Activated CD8-positive, alpha-beta T cell treated with anti-CD3 and anti-CD28 coated beads for 36 hours (primary cell): Measurements from ENCODE around the gene CCDC200. TPM values are rescaled to one million over a fixed set of nuclear protein-coding genes. Genes with fewer than 3 reads are reported as not detected.
A peak's percentile ranks its signal among the peaks of the same experiment; 100 is the strongest.
"Not testable (repeated sequence)": the region's sequence is repeated elsewhere in the genome, so short reads cannot be mapped to it uniquely, and the experiment has no call there.

ENCODE experiments used
- ATAC-seq: fragments of 200-7000 bp; cut with Tn5 transposase; one replicate; pipeline ENCODE4 v1.10.0; 2021; ENCODE audit warnings: mild to moderate bottlenecking, moderate library complexity
- CTCF ChIA-PET: fragments of 350-600 bp; sonication (Branson Sonifier 250); formaldehyde crosslinking; loops from one replicate; lab custom pipeline; 2021; ENCODE audit warnings: antibody characterized with exemption; lab: Charles Lee
- POLR2A ChIA-PET: fragments of 350-600 bp; sonication (Branson Sonifier 250); formaldehyde crosslinking; loops from one replicate; lab custom pipeline; 2021; ENCODE audit warnings: antibody characterized with exemption; lab: Charles Lee
- DNase-seq: peaks from one replicate; pipeline ENCODE4 v3.0.0-alpha.2; 2020
- H3K27ac Mint-ChIP-seq: one replicate; pipeline ENCODE4 v1.8.0; 2021; ENCODE audit warnings: mild to moderate bottlenecking, mixed read lengths
- H3K27me3 Mint-ChIP-seq: one replicate; pipeline ENCODE4 v1.8.0; 2021; ENCODE audit warnings: mixed read lengths
- H3K36me3 Mint-ChIP-seq: one replicate; pipeline ENCODE4 v1.8.0; 2021; ENCODE audit warnings: low read depth, mixed read lengths
- H3K4me1 Mint-ChIP-seq: one replicate; pipeline ENCODE4 v1.8.0; 2021; ENCODE audit warnings: low read depth, mixed read lengths
- H3K4me3 Mint-ChIP-seq: one replicate; pipeline ENCODE4 v1.8.0; 2021; ENCODE audit warnings: mild to moderate bottlenecking, moderate library complexity, mixed read lengths
- H3K9me3 Mint-ChIP-seq: one replicate; pipeline ENCODE4 v1.8.0; 2021; ENCODE audit warnings: mixed read lengths
- intact Hi-C: fragments of 100-400 bp; cut with micrococcal nuclease; formaldehyde crosslinking; loops from one replicate; pipeline ENCODE4 v1.10.0; 2022
- total RNA-seq, 2 experiments: library from RNA; stranded (reverse); gene quantifications; one replicate each; pipeline ENCODE4 v1.2.3, GENCODE V29; 2021
- TF ChIP-seq, protein P1 (sequence below): fragments of 200-600 bp; IDR thresholded peaks from one replicate; pipeline ENCODE4 v1.8.0; 2022; ENCODE audit warnings: antibody characterized with exemption, mild to moderate bottlenecking

CCDC200 gene
- total RNA-seq, 2 experiments from 2014 or later = not detected

DNA sequence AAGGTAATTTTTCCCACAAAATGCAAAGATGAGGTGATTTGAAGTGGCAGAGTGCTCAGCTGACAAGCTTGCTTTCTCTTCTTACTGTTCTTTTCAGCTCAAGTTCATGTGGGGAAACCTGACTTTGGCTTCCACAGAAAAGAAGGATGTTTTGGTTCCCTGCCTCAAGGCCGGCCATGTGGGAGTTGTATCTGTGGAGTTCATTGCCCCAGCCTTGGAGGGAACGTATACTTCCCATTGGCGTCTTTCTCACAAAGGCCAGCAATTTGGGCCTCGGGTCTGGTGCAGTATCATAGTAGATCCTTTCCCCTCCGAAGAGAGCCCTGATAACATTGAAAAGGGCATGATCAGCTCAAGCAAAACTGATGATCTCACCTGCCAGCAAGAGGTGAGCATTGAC lies 35.2 kb downstream of the CCDC200 start:
- H3K4me1 Mint-ChIP-seq = no peaks in the 10 kb centered on the region
- peaks cover 49% of the 10 kb centered on the region for H3K36me3 Mint-ChIP-seq
- TF ChIP-seq, protein P1, sequence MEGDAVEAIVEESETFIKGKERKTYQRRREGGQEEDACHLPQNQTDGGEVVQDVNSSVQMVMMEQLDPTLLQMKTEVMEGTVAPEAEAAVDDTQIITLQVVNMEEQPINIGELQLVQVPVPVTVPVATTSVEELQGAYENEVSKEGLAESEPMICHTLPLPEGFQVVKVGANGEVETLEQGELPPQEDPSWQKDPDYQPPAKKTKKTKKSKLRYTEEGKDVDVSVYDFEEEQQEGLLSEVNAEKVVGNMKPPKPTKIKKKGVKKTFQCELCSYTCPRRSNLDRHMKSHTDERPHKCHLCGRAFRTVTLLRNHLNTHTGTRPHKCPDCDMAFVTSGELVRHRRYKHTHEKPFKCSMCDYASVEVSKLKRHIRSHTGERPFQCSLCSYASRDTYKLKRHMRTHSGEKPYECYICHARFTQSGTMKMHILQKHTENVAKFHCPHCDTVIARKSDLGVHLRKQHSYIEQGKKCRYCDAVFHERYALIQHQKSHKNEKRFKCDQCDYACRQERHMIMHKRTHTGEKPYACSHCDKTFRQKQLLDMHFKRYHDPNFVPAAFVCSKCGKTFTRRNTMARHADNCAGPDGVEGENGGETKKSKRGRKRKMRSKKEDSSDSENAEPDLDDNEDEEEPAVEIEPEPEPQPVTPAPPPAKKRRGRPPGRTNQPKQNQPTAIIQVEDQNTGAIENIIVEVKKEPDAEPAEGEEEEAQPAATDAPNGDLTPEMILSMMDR = no peak
- H3K4me3 Mint-ChIP-seq = no peak overlapping the region
- no peak for DNase-seq
- H3K27ac Mint-ChIP-seq = no peak overlapping the region
- H3K9me3 Mint-ChIP-seq = no peaks in the 10 kb centered on the region
- intact Hi-C loops = no loop called here
- CTCF ChIA-PET = no interaction called here
- no peaks in the 10 kb centered on the region for H3K27me3 Mint-ChIP-seq
- no peak for ATAC-seq
- POLR2A ChIA-PET = interaction anchor here (0.6 to 3.8 kb wide), 2 partner anchors 123 to 195 kb away, joined by 3 to 23 read pairs; partner anchors contain the start of gene RPL27

DNA sequence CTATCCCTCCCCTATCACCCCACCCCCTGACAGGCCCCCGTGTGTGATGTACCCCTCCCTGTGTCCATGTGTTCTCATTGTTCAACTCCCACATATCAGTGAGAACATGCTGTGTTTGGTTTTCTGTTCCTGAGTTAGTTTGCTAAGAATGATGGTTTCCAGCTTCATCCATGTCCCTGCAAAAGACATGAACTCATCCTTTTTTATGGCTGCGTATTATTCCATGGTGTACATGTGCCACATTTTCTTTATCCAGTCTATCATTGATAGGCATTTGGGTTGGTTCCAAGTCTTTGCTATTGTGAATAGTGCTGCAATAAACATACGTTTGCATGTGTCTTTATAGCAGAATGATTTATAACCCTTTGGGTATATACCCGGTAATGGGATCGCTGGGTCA lies 41.8 kb downstream of the CCDC200 start:
- H3K9me3 Mint-ChIP-seq, H3K4me1 Mint-ChIP-seq, H3K4me3 Mint-ChIP-seq, ATAC-seq, CTCF ChIA-PET, H3K27ac Mint-ChIP-seq, H3K27me3 Mint-ChIP-seq, intact Hi-C loops, POLR2A ChIA-PET, DNase-seq: not testable (repeated sequence)
- H3K36me3 Mint-ChIP-seq = peaks cover 33% of the 10 kb centered on the region

GRCh38 chr17:43183921-43184320 lies 44.5 kb downstream of the CCDC200 start:
- ATAC-seq (no peak), DNase-seq (no peak)
- Mint-ChIP-seq H3K27me3 (no peaks in the 10 kb centered on the region), H3K27ac (no peak overlapping the region), H3K4me3 (no peak overlapping the region), H3K4me1 (peaks cover 2% of the 10 kb centered on the region), H3K9me3 (no peaks in the 10 kb centered on the region), H3K36me3 (peaks cover 17% of the 10 kb centered on the region)
- intact Hi-C loops = no loop called here
- ChIA-PET POLR2A (interaction anchor here (0.7 kb wide), 1 partner anchor 58 kb away, joined by 3 read pairs; no protein-coding TSS in a partner anchor), CTCF (no interaction called here)
- TF ChIP-seq, protein P1 = no peak

- ChIA-PET CTCF (interaction anchor here (1.4 kb wide), 1 partner anchor 36 kb away, joined by 3 read pairs; no protein-coding TSS in a partner anchor), POLR2A (interaction anchor here (1.0 to 1.3 kb wide), 2 partner anchors 36 to 140 kb away, joined by 3 to 6 read pairs; partner anchors contain the start of gene TMEM106A)
- no peaks in the 10 kb centered on the region for H3K27me3 Mint-ChIP-seq
- intact Hi-C loops = no loop called here
- H3K27ac Mint-ChIP-seq = peak overlapping the region; percentile 88
- peaks cover 47% of the 10 kb centered on the region for H3K4me1 Mint-ChIP-seq
- ATAC-seq (no peak), DNase-seq (no peak)
- H3K4me3 Mint-ChIP-seq = peak overlapping the region; percentile 51
- TF ChIP-seq, protein P1 = no peak
- H3K36me3 Mint-ChIP-seq = peaks cover 20% of the 10 kb centered on the region
- H3K9me3 Mint-ChIP-seq = no peaks in the 10 kb centered on the region
Observed at GRCh38 chr17:43176119-43176570, 52.3 kb downstream of the CCDC200 start.

- peak overlapping the region; percentile 51 for H3K4me3 Mint-ChIP-seq
- ATAC-seq (no peak), DNase-seq (no peak)
- H3K36me3 Mint-ChIP-seq = peaks cover 20% of the 10 kb centered on the region
- no peaks in the 10 kb centered on the region for H3K27me3 Mint-ChIP-seq
- peaks cover 47% of the 10 kb centered on the region for H3K4me1 Mint-ChIP-seq
- H3K9me3 Mint-ChIP-seq = no peaks in the 10 kb centered on the region
- H3K27ac Mint-ChIP-seq = peak overlapping the region; percentile 88
- TF ChIP-seq, protein P1 = no peak
- ChIA-PET CTCF (interaction anchor here (1.4 kb wide), 1 partner anchor 37 kb away, joined by 3 read pairs; no protein-coding TSS in a partner anchor), POLR2A (interaction anchor here (1.0 to 4.4 kb wide), 2 partner anchors 140 kb away, joined by 3 to 61 read pairs; no protein-coding TSS in a partner anchor)
- intact Hi-C loops = no loop called here
Observed at GRCh38 chr17:43175213-43176118, 53.0 kb downstream of the CCDC200 start.
